ENCODE data around the gene ATXN1.

ATXN1 gene

GRCh38 chr6:16595514-16596120, 165.6 kb downstream of the ATXN1 start:
- no peak for TF ChIP-seq Cebpa-rat (IDR thresholded peaks at IDR 0.05)
- no peaks in the 10 kb centered on the region for H3K27me3 ChIP-seq
- peaks cover 86% of the 10 kb centered on the region for H3K4me1 ChIP-seq
- H3K9me3 ChIP-seq = no peaks in the 10 kb centered on the region; the same call in 1 of the 2 replicates
- H3K4me3 ChIP-seq = no peak overlapping the region
- no peak overlapping the region for H3K9ac ChIP-seq
- peak overlapping the region; percentile 76 for H3K4me2 ChIP-seq
- H3K27ac ChIP-seq = no peak overlapping the region
- no peaks in the 10 kb centered on the region for H3K36me3 ChIP-seq
- H4K20me1 ChIP-seq = no peaks in the 10 kb centered on the region

- Histone ChIP-seq H4K20me1 (no peaks in the 10 kb centered on the region), H3K36me3 (no peaks in the 10 kb centered on the region), H3K27ac (no peak overlapping the region), H3K27me3 (no peaks in the 10 kb centered on the region), H3K9ac (no peak overlapping the region), H3K4me1 (peaks cover 83% of the 10 kb centered on the region), H3K4me2 (peak overlapping the region; percentile 76), H3K4me3 (no peak overlapping the region), H3K9me3 (no peaks in the 10 kb centered on the region; the same call in 1 of the 2 replicates)
- no peak for TF ChIP-seq Cebpa-rat (IDR thresholded peaks at IDR 0.05)
These were observed 166.4 kb downstream of the ATXN1 start for GRCh38 chr6:16594849-16595248.

- no peak for TF ChIP-seq Cebpa-rat (IDR thresholded peaks at IDR 0.05)
- Histone ChIP-seq H3K4me1 (peaks cover 65% of the 10 kb centered on the region), H3K4me3 (peak overlapping the region; percentile 42; the same call in 1 of the 2 replicates), H3K9ac (no peak overlapping the region), H3K9me3 (no peaks in the 10 kb centered on the region; the same call in 1 of the 2 replicates), H3K4me2 (peak overlapping the region; percentile 79), H4K20me1 (no peaks in the 10 kb centered on the region), H3K27ac (0 out of 2 replicates have a peak overlapping the region, but pooled peaks have one; percentile 11), H3K36me3 (no peaks in the 10 kb centered on the region), H3K27me3 (no peaks in the 10 kb centered on the region)
These were observed 168.9 kb downstream of the ATXN1 start for GRCh38 chr6:16592223-16592911.

GRCh38 chr6:16591396-16592222, 169.7 kb downstream of the ATXN1 start:
- H3K4me3 ChIP-seq = peak overlapping the region; percentile 42; the same call in 1 of the 2 replicates
- 0 out of 2 replicates have a peak overlapping the region, but pooled peaks have one; percentile 31 for H3K9ac ChIP-seq
- H4K20me1 ChIP-seq = no peaks in the 10 kb centered on the region
- H3K27ac ChIP-seq = peak overlapping the region; percentile 29; the same call in 1 of the 2 replicates
- peak overlapping the region; percentile 79 for H3K4me2 ChIP-seq
- no peaks in the 10 kb centered on the region for H3K27me3 ChIP-seq
- H3K9me3 ChIP-seq = no peaks in the 10 kb centered on the region; the same call in 1 of the 2 replicates
- H3K36me3 ChIP-seq = no peaks in the 10 kb centered on the region
- no peak for TF ChIP-seq Cebpa-rat (IDR thresholded peaks at IDR 0.05)
- peaks cover 58% of the 10 kb centered on the region for H3K4me1 ChIP-seq

GRCh38 chr6:16585805-16586204, 175.5 kb downstream of the ATXN1 start:
- Histone ChIP-seq H3K4me3 (no peak overlapping the region), H3K9ac (no peak overlapping the region)

GRCh38 chr6:16583144-16583762, 178.0 kb downstream of the ATXN1 start:
- Histone ChIP-seq H3K27ac (no peak overlapping the region), H3K4me2 (peak overlapping the region; percentile 29; the same call in 1 of the 2 replicates), H3K27me3 (no peaks in the 10 kb centered on the region), H4K20me1 (no peaks in the 10 kb centered on the region), H3K9me3 (peaks cover 4% of the 10 kb centered on the region; the same call in 1 of the 2 replicates), H3K4me3 (no peak overlapping the region), H3K36me3 (no peaks in the 10 kb centered on the region), H3K4me1 (peaks cover 28% of the 10 kb centered on the region), H3K9ac (no peak overlapping the region)
- TF ChIP-seq Cebpa-rat (IDR thresholded peaks at IDR 0.05) = no peak

More at GRCh38 chr6:16585805-16586204, 175.5 kb downstream of the ATXN1 start:
- H3K9me3 ChIP-seq = peaks cover 4% of the 10 kb centered on the region; the same call in 1 of the 2 replicates
- H3K4me1 ChIP-seq = peaks cover 36% of the 10 kb centered on the region
- no peaks in the 10 kb centered on the region for H3K27me3 ChIP-seq
- H3K4me2 ChIP-seq = 0 out of 2 replicates have a peak overlapping the region, but pooled peaks have one; percentile 4
- TF ChIP-seq Cebpa-rat (IDR thresholded peaks at IDR 0.05) = no peak
- H3K27ac ChIP-seq = no peak overlapping the region
- H3K36me3 ChIP-seq = no peaks in the 10 kb centered on the region
- no peaks in the 10 kb centered on the region for H4K20me1 ChIP-seq

- H3K27me3 ChIP-seq = no peaks in the 10 kb centered on the region
- H3K9me3 ChIP-seq = peaks cover 4% of the 10 kb centered on the region; the same call in 1 of the 2 replicates
- TF ChIP-seq Cebpa-rat (IDR thresholded peaks at IDR 0.05) = no peak
- peaks cover 23% of the 10 kb centered on the region for H3K4me1 ChIP-seq
- no peaks in the 10 kb centered on the region for H4K20me1 ChIP-seq
- H3K4me3 ChIP-seq = no peak overlapping the region
- no peaks in the 10 kb centered on the region for H3K36me3 ChIP-seq
- no peak overlapping the region for H3K27ac ChIP-seq
- peak overlapping the region; percentile 29 for H3K4me2 ChIP-seq
- no peak overlapping the region for H3K9ac ChIP-seq
These were observed 178.7 kb downstream of the ATXN1 start for GRCh38 chr6:16582446-16583143.

- TF ChIP-seq Cebpa-rat (IDR thresholded peaks at IDR 0.05) = no peak
- Histone ChIP-seq H4K20me1 (no peaks in the 10 kb centered on the region), H3K9ac (no peak overlapping the region), H3K27me3 (no peaks in the 10 kb centered on the region), H3K4me3 (no peak overlapping the region), H3K4me1 (peaks cover 24% of the 10 kb centered on the region), H3K27ac (no peak overlapping the region), H3K36me3 (no peaks in the 10 kb centered on the region), H3K4me2 (no peak overlapping the region), H3K9me3 (no peaks in the 10 kb centered on the region)
These were observed 182.5 kb downstream of the ATXN1 start for GRCh38 chr6:16578695-16579285.

Measured in BLaER1 (cell line).